ENCODE data around the gene SLC35F6. TPM values are rescaled to one million over a fixed set of nuclear protein-coding genes. Genes with fewer than 3 reads are reported as not detected.
A peak's percentile ranks its signal among the peaks of the same experiment; 100 is the strongest.

SLC35F6 gene
- total RNA-seq, 1 experiment from 2014 or later = 67.3 TPM

DNA sequence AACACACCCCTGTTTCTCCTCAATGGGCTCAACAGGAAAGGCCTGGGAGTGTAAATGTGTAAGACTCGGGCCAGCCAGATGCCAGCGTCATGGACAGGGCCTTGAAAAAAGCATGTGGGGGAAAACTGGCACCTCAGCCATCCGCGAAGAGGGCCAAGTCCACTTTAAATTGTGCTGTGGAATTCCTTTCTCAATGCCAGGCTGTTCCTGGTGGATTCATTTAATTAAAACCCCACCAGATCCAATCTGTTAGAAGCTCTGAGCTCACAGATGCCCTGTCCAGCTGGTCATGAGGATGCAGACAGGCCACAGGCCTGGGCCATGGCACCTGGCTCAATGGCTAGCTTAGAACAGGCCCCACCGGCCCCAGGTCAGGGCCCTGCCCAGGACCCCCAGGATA lies 46.7 kb upstream of the SLC35F6 start:
- H3K4me1 ChIP-seq (ENCODE audit: control insufficient read depth, insufficient read depth, low read length) = peaks cover 62% of the 10 kb centered on the region
- TF ChIP-seq, protein P1, sequence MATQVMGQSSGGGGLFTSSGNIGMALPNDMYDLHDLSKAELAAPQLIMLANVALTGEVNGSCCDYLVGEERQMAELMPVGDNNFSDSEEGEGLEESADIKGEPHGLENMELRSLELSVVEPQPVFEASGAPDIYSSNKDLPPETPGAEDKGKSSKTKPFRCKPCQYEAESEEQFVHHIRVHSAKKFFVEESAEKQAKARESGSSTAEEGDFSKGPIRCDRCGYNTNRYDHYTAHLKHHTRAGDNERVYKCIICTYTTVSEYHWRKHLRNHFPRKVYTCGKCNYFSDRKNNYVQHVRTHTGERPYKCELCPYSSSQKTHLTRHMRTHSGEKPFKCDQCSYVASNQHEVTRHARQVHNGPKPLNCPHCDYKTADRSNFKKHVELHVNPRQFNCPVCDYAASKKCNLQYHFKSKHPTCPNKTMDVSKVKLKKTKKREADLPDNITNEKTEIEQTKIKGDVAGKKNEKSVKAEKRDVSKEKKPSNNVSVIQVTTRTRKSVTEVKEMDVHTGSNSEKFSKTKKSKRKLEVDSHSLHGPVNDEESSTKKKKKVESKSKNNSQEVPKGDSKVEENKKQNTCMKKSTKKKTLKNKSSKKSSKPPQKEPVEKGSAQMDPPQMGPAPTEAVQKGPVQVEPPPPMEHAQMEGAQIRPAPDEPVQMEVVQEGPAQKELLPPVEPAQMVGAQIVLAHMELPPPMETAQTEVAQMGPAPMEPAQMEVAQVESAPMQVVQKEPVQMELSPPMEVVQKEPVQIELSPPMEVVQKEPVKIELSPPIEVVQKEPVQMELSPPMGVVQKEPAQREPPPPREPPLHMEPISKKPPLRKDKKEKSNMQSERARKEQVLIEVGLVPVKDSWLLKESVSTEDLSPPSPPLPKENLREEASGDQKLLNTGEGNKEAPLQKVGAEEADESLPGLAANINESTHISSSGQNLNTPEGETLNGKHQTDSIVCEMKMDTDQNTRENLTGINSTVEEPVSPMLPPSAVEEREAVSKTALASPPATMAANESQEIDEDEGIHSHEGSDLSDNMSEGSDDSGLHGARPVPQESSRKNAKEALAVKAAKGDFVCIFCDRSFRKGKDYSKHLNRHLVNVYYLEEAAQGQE (IDR thresholded peaks at IDR 0.05; ENCODE audit: insufficient read depth in 1 of 2, low read depth in 2 of 2, low read length in 1 of 2) = no peak
- TF ChIP-seq, protein P2, sequence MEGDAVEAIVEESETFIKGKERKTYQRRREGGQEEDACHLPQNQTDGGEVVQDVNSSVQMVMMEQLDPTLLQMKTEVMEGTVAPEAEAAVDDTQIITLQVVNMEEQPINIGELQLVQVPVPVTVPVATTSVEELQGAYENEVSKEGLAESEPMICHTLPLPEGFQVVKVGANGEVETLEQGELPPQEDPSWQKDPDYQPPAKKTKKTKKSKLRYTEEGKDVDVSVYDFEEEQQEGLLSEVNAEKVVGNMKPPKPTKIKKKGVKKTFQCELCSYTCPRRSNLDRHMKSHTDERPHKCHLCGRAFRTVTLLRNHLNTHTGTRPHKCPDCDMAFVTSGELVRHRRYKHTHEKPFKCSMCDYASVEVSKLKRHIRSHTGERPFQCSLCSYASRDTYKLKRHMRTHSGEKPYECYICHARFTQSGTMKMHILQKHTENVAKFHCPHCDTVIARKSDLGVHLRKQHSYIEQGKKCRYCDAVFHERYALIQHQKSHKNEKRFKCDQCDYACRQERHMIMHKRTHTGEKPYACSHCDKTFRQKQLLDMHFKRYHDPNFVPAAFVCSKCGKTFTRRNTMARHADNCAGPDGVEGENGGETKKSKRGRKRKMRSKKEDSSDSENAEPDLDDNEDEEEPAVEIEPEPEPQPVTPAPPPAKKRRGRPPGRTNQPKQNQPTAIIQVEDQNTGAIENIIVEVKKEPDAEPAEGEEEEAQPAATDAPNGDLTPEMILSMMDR (IDR thresholded peaks at IDR 0.05) = no peak
- TF ChIP-seq SIN3A (IDR thresholded peaks at IDR 0.05; ENCODE audit: borderline replicate concordance, insufficient read depth, low read depth, low read length) (no peak), TCF7L2 (IDR thresholded peaks at IDR 0.05; ENCODE audit: low read depth, low read length) (no peak), POLR2AphosphoS5 (IDR thresholded peaks at IDR 0.05; ENCODE audit: low read depth, low read length) (no peak)
- H3K9me3 ChIP-seq (ENCODE audit: control insufficient read depth, insufficient read depth, low read depth, low read length) = no peaks in the 10 kb centered on the region
- H3K4me3 ChIP-seq (ENCODE audit: low read depth in 2 of 2, low read length in 2 of 2) = no peak overlapping the region
- no peaks in the 10 kb centered on the region for H3K36me3 ChIP-seq (ENCODE audit: control insufficient read depth, insufficient read depth, low read length)
- peak overlapping the region; percentile 57 for H3K27ac ChIP-seq (ENCODE audit: low read length)
- intact Hi-C loops (cut with micrococcal nuclease; ENCODE audit: unreplicated experiment) = no loop called here
- POLR2A ChIA-PET = no interaction called here
- CTCF ChIA-PET = no interaction called here
- in situ Hi-C loops (cut with HindIII; ENCODE audit: low pct_unique_long_range_greater_than_20kb, low sequenced_read_pairs) = no loop called here
- no peaks in the 10 kb centered on the region for H3K27me3 ChIP-seq (ENCODE audit: control insufficient read depth, insufficient read depth, low read length)
- ATAC-seq (no peak), DNase-seq (ENCODE audit: low read depth, low spot score) (no peak)
- BruUV-seq (replicated peaks) = no TSS peak

DNA sequence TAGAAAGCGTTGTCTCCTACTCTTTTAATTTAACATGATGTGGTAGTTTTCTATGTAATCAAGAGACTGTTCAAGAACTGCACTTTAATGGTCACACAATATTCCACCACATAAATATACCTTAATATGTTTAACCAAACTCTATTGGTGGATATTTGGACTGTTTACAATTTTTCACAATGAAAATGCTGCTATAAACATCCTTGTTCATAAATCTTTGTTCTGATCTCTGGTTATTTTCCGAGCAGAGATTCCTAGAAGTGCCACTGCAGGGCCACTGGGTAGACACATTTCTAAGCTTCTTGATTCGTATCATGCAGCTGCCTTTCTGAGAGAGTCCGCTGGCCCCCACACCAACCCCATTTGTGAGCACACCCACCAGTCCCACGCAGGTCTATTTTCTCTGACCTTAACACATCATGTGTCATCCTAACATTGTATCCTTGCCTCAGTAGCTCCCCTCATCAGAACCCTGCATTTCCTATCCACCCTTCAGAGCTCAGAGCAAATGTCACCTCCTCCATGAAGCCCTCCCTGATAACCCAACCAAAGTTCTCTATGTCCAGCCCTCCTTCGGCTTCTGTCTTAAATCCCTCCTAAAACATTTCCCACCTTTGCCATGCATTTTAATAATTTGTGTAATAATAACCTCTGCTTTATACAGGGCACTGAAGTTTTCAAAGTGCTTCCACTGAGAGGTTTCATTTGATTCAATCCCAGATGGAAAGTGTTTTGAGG lies 45.0 kb upstream of the SLC35F6 start:
- in situ Hi-C loops (cut with HindIII; ENCODE audit: low pct_unique_long_range_greater_than_20kb, low sequenced_read_pairs) (no loop called here), intact Hi-C loops (cut with micrococcal nuclease; ENCODE audit: unreplicated experiment) (no loop called here)
- no peak for ATAC-seq
- CTCF ChIA-PET = no interaction called here
- H3K9me3 ChIP-seq (ENCODE audit: control insufficient read depth, insufficient read depth, low read depth, low read length) = no peaks in the 10 kb centered on the region
- TF ChIP-seq POLR2AphosphoS5 (IDR thresholded peaks at IDR 0.05; ENCODE audit: low read depth, low read length) (no peak), TCF7L2 (IDR thresholded peaks at IDR 0.05; ENCODE audit: low read depth, low read length) (no peak), SIN3A (IDR thresholded peaks at IDR 0.05; ENCODE audit: borderline replicate concordance, insufficient read depth, low read depth, low read length) (no peak)
- TF ChIP-seq, protein P2 (IDR thresholded peaks at IDR 0.05) = no peak
- TF ChIP-seq, protein P1 (IDR thresholded peaks at IDR 0.05; ENCODE audit: insufficient read depth in 1 of 2, low read depth in 2 of 2, low read length in 1 of 2) = no peak
- no TSS peak for BruUV-seq (replicated peaks)
- POLR2A ChIA-PET = interaction anchor here (0.6 kb wide), 1 partner anchor 707 kb away, joined by 3 read pairs; no protein-coding TSS in a partner anchor
- no peak for DNase-seq (ENCODE audit: low read depth, low spot score)
- H3K27me3 ChIP-seq (ENCODE audit: control insufficient read depth, insufficient read depth, low read length) = no peaks in the 10 kb centered on the region
- H3K4me1 ChIP-seq (ENCODE audit: control insufficient read depth, insufficient read depth, low read length) = peaks cover 75% of the 10 kb centered on the region
- H3K36me3 ChIP-seq (ENCODE audit: control insufficient read depth, insufficient read depth, low read length) = no peaks in the 10 kb centered on the region
- peak overlapping the region; percentile 80 for H3K27ac ChIP-seq (ENCODE audit: low read length)
- no peak overlapping the region for H3K4me3 ChIP-seq (ENCODE audit: low read depth in 2 of 2, low read length in 2 of 2)
